ENCODE measurements around the gene CD86.
"Not testable (repeated sequence)": the region's sequence is repeated elsewhere in the genome, so short reads cannot be mapped to it uniquely, and the experiment has no call there.

CD86 gene

GRCh38 chr3:122024800-122025199 lies 30.4 kb upstream of the CD86 start:
- no peak overlapping the region for H3K4me3 ChIP-seq (ENCODE audit: low read length)
- peaks cover 11% of the 10 kb centered on the region for H3K4me1 ChIP-seq (ENCODE audit: control insufficient read depth, insufficient read depth, low read length)
- H3K27me3 ChIP-seq (ENCODE audit: control insufficient read depth, insufficient read depth, low read length): peaks cover 33% of the 10 kb centered on the region

GRCh38 chr3:122025296-122025695 lies 29.9 kb upstream of the CD86 start:
- H3K9me3 ChIP-seq (ENCODE audit: control insufficient read depth, low read length): no peaks in the 10 kb centered on the region
- H3K9ac ChIP-seq (ENCODE audit: low read length): no peak overlapping the region
- no peak overlapping the region for H3K4me3 ChIP-seq (ENCODE audit: low read length)
- H3K27me3 ChIP-seq (ENCODE audit: control insufficient read depth, insufficient read depth, low read length): peaks cover 31% of the 10 kb centered on the region
- H3K36me3 ChIP-seq (ENCODE audit: control insufficient read depth, insufficient read depth, low read length): no peaks in the 10 kb centered on the region
- H3K4me1 ChIP-seq (ENCODE audit: control insufficient read depth, insufficient read depth, low read length): peaks cover 11% of the 10 kb centered on the region

More at GRCh38 chr3:122024800-122025199, 30.4 kb upstream of the CD86 start:
- Histone ChIP-seq H3K9ac (ENCODE audit: low read length) (no peak overlapping the region), H3K36me3 (ENCODE audit: control insufficient read depth, insufficient read depth, low read length) (no peaks in the 10 kb centered on the region), H3K9me3 (ENCODE audit: control insufficient read depth, low read length) (no peaks in the 10 kb centered on the region)

GRCh38 chr3:122030381-122031122 lies 24.6 kb upstream of the CD86 start:
- H3K9me3 ChIP-seq (ENCODE audit: control insufficient read depth, low read length): no peaks in the 10 kb centered on the region
- H3K4me3 ChIP-seq (ENCODE audit: low read length): no peak overlapping the region
- no peaks in the 10 kb centered on the region for H3K4me1 ChIP-seq (ENCODE audit: control insufficient read depth, insufficient read depth, low read length)
- H3K27me3 ChIP-seq (ENCODE audit: control insufficient read depth, insufficient read depth, low read length): peaks cover 6% of the 10 kb centered on the region
- no peaks in the 10 kb centered on the region for H3K36me3 ChIP-seq (ENCODE audit: control insufficient read depth, insufficient read depth, low read length)
- no peak overlapping the region for H3K9ac ChIP-seq (ENCODE audit: low read length)

- H3K27me3 ChIP-seq (ENCODE audit: control insufficient read depth, insufficient read depth, low read length): peaks cover 4% of the 10 kb centered on the region
- no peaks in the 10 kb centered on the region for H3K4me1 ChIP-seq (ENCODE audit: control insufficient read depth, insufficient read depth, low read length)
- H3K9me3 ChIP-seq (ENCODE audit: control insufficient read depth, low read length): no peaks in the 10 kb centered on the region
- H3K36me3 ChIP-seq (ENCODE audit: control insufficient read depth, insufficient read depth, low read length): no peaks in the 10 kb centered on the region
- H3K4me3 ChIP-seq (ENCODE audit: low read length): no peak overlapping the region
- no peak overlapping the region for H3K9ac ChIP-seq (ENCODE audit: low read length)
Measured at GRCh38 chr3:122031123-122031468, 24.1 kb upstream of the CD86 start.

- Histone ChIP-seq H3K9me3 (ENCODE audit: control insufficient read depth, low read length) (no peaks in the 10 kb centered on the region), H3K4me3 (ENCODE audit: low read length) (no peak overlapping the region), H3K9ac (ENCODE audit: low read length) (no peak overlapping the region), H3K27me3 (ENCODE audit: control insufficient read depth, insufficient read depth, low read length) (no peaks in the 10 kb centered on the region), H3K36me3 (ENCODE audit: control insufficient read depth, insufficient read depth, low read length) (no peaks in the 10 kb centered on the region), H3K4me1 (ENCODE audit: control insufficient read depth, insufficient read depth, low read length) (no peaks in the 10 kb centered on the region)
Measured at GRCh38 chr3:122032531-122032930, 22.6 kb upstream of the CD86 start.

GRCh38 chr3:122033023-122033422 lies 22.1 kb upstream of the CD86 start:
- no peak overlapping the region for H3K9ac ChIP-seq (ENCODE audit: low read length)
- H3K36me3 ChIP-seq (ENCODE audit: control insufficient read depth, insufficient read depth, low read length): no peaks in the 10 kb centered on the region
- no peak overlapping the region for H3K4me3 ChIP-seq (ENCODE audit: low read length)
- no peaks in the 10 kb centered on the region for H3K9me3 ChIP-seq (ENCODE audit: control insufficient read depth, low read length)
- no peaks in the 10 kb centered on the region for H3K4me1 ChIP-seq (ENCODE audit: control insufficient read depth, insufficient read depth, low read length)
- H3K27me3 ChIP-seq (ENCODE audit: control insufficient read depth, insufficient read depth, low read length): no peaks in the 10 kb centered on the region

- not testable (repeated sequence) for H3K9ac ChIP-seq (ENCODE audit: low read length); H3K36me3 ChIP-seq (ENCODE audit: control insufficient read depth, insufficient read depth, low read length); H3K27me3 ChIP-seq (ENCODE audit: control insufficient read depth, insufficient read depth, low read length); H3K9me3 ChIP-seq (ENCODE audit: control insufficient read depth, low read length); H3K4me3 ChIP-seq (ENCODE audit: low read length); H3K4me1 ChIP-seq (ENCODE audit: control insufficient read depth, insufficient read depth, low read length)
Measured at GRCh38 chr3:122047296-122047695, 7.9 kb upstream of the CD86 start.

- not testable (repeated sequence) for H3K36me3 ChIP-seq (ENCODE audit: control insufficient read depth, insufficient read depth, low read length); H3K9me3 ChIP-seq (ENCODE audit: control insufficient read depth, low read length); H3K9ac ChIP-seq (ENCODE audit: low read length); H3K27me3 ChIP-seq (ENCODE audit: control insufficient read depth, insufficient read depth, low read length); H3K4me1 ChIP-seq (ENCODE audit: control insufficient read depth, insufficient read depth, low read length); H3K4me3 ChIP-seq (ENCODE audit: low read length)
Measured at GRCh38 chr3:122047773-122048172, 7.4 kb upstream of the CD86 start.

GRCh38 chr3:122052968-122053367 lies 2.2 kb upstream of the CD86 start:
- Histone ChIP-seq H3K4me3 (ENCODE audit: low read length) (no peak overlapping the region), H3K27me3 (ENCODE audit: control insufficient read depth, insufficient read depth, low read length) (peaks cover 3% of the 10 kb centered on the region), H3K4me1 (ENCODE audit: control insufficient read depth, insufficient read depth, low read length) (no peaks in the 10 kb centered on the region), H3K36me3 (ENCODE audit: control insufficient read depth, insufficient read depth, low read length) (no peaks in the 10 kb centered on the region), H3K9ac (ENCODE audit: low read length) (no peak overlapping the region), H3K9me3 (ENCODE audit: control insufficient read depth, low read length) (no peaks in the 10 kb centered on the region)

GRCh38 chr3:122057671-122058070 lies 2.5 kb downstream of the CD86 start:
- no peaks in the 10 kb centered on the region for H3K4me1 ChIP-seq (ENCODE audit: control insufficient read depth, insufficient read depth, low read length)
- no peak overlapping the region for H3K4me3 ChIP-seq (ENCODE audit: low read length)
- no peaks in the 10 kb centered on the region for H3K36me3 ChIP-seq (ENCODE audit: control insufficient read depth, insufficient read depth, low read length)
- no peaks in the 10 kb centered on the region for H3K27me3 ChIP-seq (ENCODE audit: control insufficient read depth, insufficient read depth, low read length)
- no peak overlapping the region for H3K9ac ChIP-seq (ENCODE audit: low read length)
- H3K9me3 ChIP-seq (ENCODE audit: control insufficient read depth, low read length): no peaks in the 10 kb centered on the region

- Histone ChIP-seq H3K9ac (ENCODE audit: low read length) (no peak overlapping the region), H3K36me3 (ENCODE audit: control insufficient read depth, insufficient read depth, low read length) (no peaks in the 10 kb centered on the region), H3K27me3 (ENCODE audit: control insufficient read depth, insufficient read depth, low read length) (no peaks in the 10 kb centered on the region), H3K4me3 (ENCODE audit: low read length) (no peak overlapping the region), H3K4me1 (ENCODE audit: control insufficient read depth, insufficient read depth, low read length) (no peaks in the 10 kb centered on the region), H3K9me3 (ENCODE audit: control insufficient read depth, low read length) (no peaks in the 10 kb centered on the region)
Measured at GRCh38 chr3:122058294-122058693, 3.1 kb downstream of the CD86 start.

- H3K4me1 ChIP-seq (ENCODE audit: control insufficient read depth, insufficient read depth, low read length): no peaks in the 10 kb centered on the region
- no peak overlapping the region for H3K4me3 ChIP-seq (ENCODE audit: low read length)
- H3K9me3 ChIP-seq (ENCODE audit: control insufficient read depth, low read length): no peaks in the 10 kb centered on the region
- H3K9ac ChIP-seq (ENCODE audit: low read length): no peak overlapping the region
- no peaks in the 10 kb centered on the region for H3K27me3 ChIP-seq (ENCODE audit: control insufficient read depth, insufficient read depth, low read length)
- H3K36me3 ChIP-seq (ENCODE audit: control insufficient read depth, insufficient read depth, low read length): no peaks in the 10 kb centered on the region
Measured at GRCh38 chr3:122060040-122060698, 5.0 kb downstream of the CD86 start.

Measured in mucosa of stomach (tissue), 1 donor.